HCT116 (cell line): ENCODE measurements around the gene RSRC1. TPM values are rescaled to one million over a fixed set of nuclear protein-coding genes. Genes with fewer than 3 reads are reported as not detected.

Experiments used
- ATAC-seq: fragments of 200-7000 bp; cut with Tn5 transposase; 2 replicates; pipeline ENCODE4 v1.9.1; 2020; ENCODE audit warnings: mild to moderate bottlenecking, moderate library complexity
- BruUV-seq: library from RNA; stranded (reverse); fragments of 400-500 nt; replicated peaks from 2 replicates; lab custom pipeline; 2021; lab: Mats Ljungman, UMichigan
- CTCF ChIA-PET: fragments of 300-600 bp; sonication (Branson Sonifier 250); formaldehyde crosslinking; loops from one replicate; lab custom pipeline; 2021; ENCODE audit warnings: antibody characterized with exemption; lab: Charles Lee
- POLR2A ChIA-PET: fragments of 300-600, 350-600 bp; sonication (Branson Sonifier 250); formaldehyde crosslinking; loops from one replicate; lab custom pipeline; 2021; ENCODE audit warnings: antibody characterized with exemption; lab: Charles Lee
- RAD21 ChIA-PET, 2 experiments: fragments of 300-600 bp; sonication (Branson Sonifier 250); formaldehyde crosslinking; loops; one replicate each; lab custom pipeline; 2023; ENCODE audit warnings: low total read pairs in 2 of 2; ENCODE audit not compliant: uncharacterized antibody in 2 of 2, unreplicated experiment in 2 of 2, low non-redundant PET in 1 of 2; lab: Charles Lee
- DNase-seq: peaks from one replicate; pipeline ENCODE4 v3.0.0-alpha.2; 2010; ENCODE audit warnings: low read depth, low spot score
- H2AFZ ChIP-seq: fragments of 200-600 bp; shearing (Covaris generic), sonication (generic); 2 replicates; pipeline ENCODE4 v1.6.1; 2017; ENCODE audit warnings: low read depth, mixed run types, mixed read lengths, antibody characterized with exemption, low read length; ENCODE audit not compliant: poor library complexity, severe bottlenecking
- H3K27ac ChIP-seq: 2 replicates; pipeline ENCODE4 v1.5.1; 2012; ENCODE audit warnings: low read depth, low read length
- H3K27me3 ChIP-seq: fragments of 200-600 bp; sonication (generic); 2 replicates; pipeline ENCODE4 v1.6.1; 2016; ENCODE audit warnings: mixed run types, low read length, mixed read lengths; ENCODE audit not compliant: insufficient read depth
- H3K36me3 ChIP-seq, 2 experiments: fragments of 200-500 bp in 1 of 2; fragments of 200-600 bp in 1 of 2; sonication (Bioruptor generic) in 1 of 2; sonication (generic) in 1 of 2; 2 replicates each; pipeline versions ENCODE4 v1.5.1 to v1.6.1; 2014 to 2016; ENCODE audit warnings: low read length in 2 of 2, inconsistent platforms in 1 of 2, mixed read lengths in 1 of 2, mixed run types in 1 of 2; ENCODE audit not compliant: insufficient read depth in 2 of 2, control insufficient read depth in 1 of 2
- H3K4me1 ChIP-seq, 2 experiments: fragments of 200-600 bp in 1 of 2; sonication (generic) in 1 of 2; 2 replicates each; pipeline versions ENCODE4 v1.5.1 to v1.6.1; 2012 to 2017; ENCODE audit warnings: low read length in 2 of 2, inconsistent platforms in 1 of 2, mild to moderate bottlenecking in 1 of 2, mixed read lengths in 1 of 2, mixed run types in 1 of 2, moderate library complexity in 1 of 2; ENCODE audit not compliant: insufficient read depth in 2 of 2, control insufficient read depth in 1 of 2
- H3K4me2 ChIP-seq: fragments of 200-600 bp; sonication (generic); 2 replicates; pipeline ENCODE4 v1.6.1; 2017; ENCODE audit warnings: mixed run types, low read length, mixed read lengths
- H3K4me3 ChIP-seq, 2 experiments: fragments of 200-600 bp in 1 of 2; sonication (generic) in 1 of 2; replicated peaks in 1 of 2; 2 replicates each; pipeline ENCODE4 v1.5.1; 2011 to 2016; ENCODE audit warnings: low read length in 2 of 2, control low read depth in 1 of 2, low read depth in 1 of 2, mild to moderate bottlenecking in 1 of 2, mixed read lengths in 1 of 2, mixed run types in 1 of 2
- H3K79me2 ChIP-seq: fragments of 200-600 bp; sonication (generic); 2 replicates; pipeline ENCODE4 v1.6.1; 2017; ENCODE audit warnings: mild to moderate bottlenecking, mixed run types, low read length, moderate library complexity, mixed read lengths; ENCODE audit not compliant: insufficient read depth
- H3K9ac ChIP-seq: fragments of 200-600 bp; sonication (generic); 2 replicates; pipeline ENCODE4 v1.6.1; 2016; ENCODE audit warnings: low read length, mixed read lengths
- H3K9me2 ChIP-seq: fragments of 200-600 bp; sonication (generic), shearing (Covaris generic); 2 replicates; pipeline ENCODE4 v1.6.1; 2017; ENCODE audit warnings: mixed run types, mild to moderate bottlenecking, moderate library complexity; ENCODE audit not compliant: insufficient read depth
- H3K9me3 ChIP-seq, 2 experiments: fragments of 200-500 bp in 1 of 2; fragments of 200-600 bp in 1 of 2; sonication (Bioruptor generic) in 1 of 2; sonication (generic) in 1 of 2; 2 replicates each; pipeline ENCODE4 v1.6.1; 2014 to 2017; ENCODE audit warnings: low read length in 2 of 2, mixed read lengths in 2 of 2, inconsistent platforms in 1 of 2, low read depth in 1 of 2, mild to moderate bottlenecking in 1 of 2, mixed run types in 1 of 2, moderate library complexity in 1 of 2; ENCODE audit not compliant: control insufficient read depth in 1 of 2, insufficient read depth in 1 of 2
- H4K20me1 ChIP-seq: fragments of 200-600 bp; sonication (generic), shearing (Covaris generic); 2 replicates; pipeline ENCODE4 v1.6.1; 2017; ENCODE audit warnings: mixed run types, mild to moderate bottlenecking, moderate library complexity; ENCODE audit not compliant: insufficient read depth
- CBX3 ChIP-seq: IDR thresholded peaks from 2 replicates; pipeline ENCODE4 v1.6.1; 2012; ENCODE audit warnings: low read depth
- CEBPB ChIP-seq: IDR thresholded peaks from 2 replicates; pipeline ENCODE4 v1.6.1; 2012; ENCODE audit warnings: low read depth
- EGR1 ChIP-seq: IDR thresholded peaks from 2 replicates; pipeline ENCODE4 v1.6.1; 2012; ENCODE audit warnings: low read depth
- ELF1 ChIP-seq: IDR thresholded peaks from 2 replicates; pipeline ENCODE4 v1.6.1; 2012; ENCODE audit warnings: low read depth, borderline replicate concordance
- EZH2 ChIP-seq: fragments of 200-600 bp; sonication (generic); IDR thresholded peaks from 2 replicates; pipeline ENCODE4 v1.6.1; 2017; ENCODE audit warnings: antibody characterized with exemption, mixed run types
- FOSL1 ChIP-seq: IDR thresholded peaks from 2 replicates; pipeline ENCODE4 v1.6.1; 2012; ENCODE audit warnings: low read depth
- JUND ChIP-seq: IDR thresholded peaks from 2 replicates; pipeline ENCODE4 v1.6.1; 2012
- MAX ChIP-seq: IDR thresholded peaks from 2 replicates; pipeline ENCODE4 v1.6.1; 2012
- POLR2A ChIP-seq: IDR thresholded peaks from 2 replicates; pipeline ENCODE4 v1.7.0; 2011; ENCODE audit warnings: borderline replicate concordance; ENCODE audit not compliant: insufficient read depth, insufficient read length; ENCODE audit errors: extremely low read depth
- POLR2AphosphoS5 ChIP-seq: IDR thresholded peaks from 2 replicates; pipeline ENCODE4 v1.6.1; 2011; ENCODE audit warnings: mild to moderate bottlenecking, low read depth, low read length, moderate library complexity
- RAD21 ChIP-seq: IDR thresholded peaks from 2 replicates; pipeline ENCODE4 v1.6.1; 2012; ENCODE audit warnings: low read depth, mild to moderate bottlenecking
- REST ChIP-seq: IDR thresholded peaks from 2 replicates; pipeline ENCODE4 v1.6.1; 2012; ENCODE audit warnings: low read depth
- SP1 ChIP-seq: IDR thresholded peaks from 2 replicates; pipeline ENCODE4 v1.6.1; 2012; ENCODE audit warnings: low read depth
- SRF ChIP-seq: IDR thresholded peaks from 2 replicates; pipeline ENCODE4 v1.6.1; 2012; ENCODE audit warnings: low read depth
- TCF7L2 ChIP-seq: IDR thresholded peaks from 2 replicates; pipeline ENCODE4 v1.7.0; 2011; ENCODE audit warnings: borderline replicate concordance, inconsistent platforms; ENCODE audit not compliant: insufficient read depth, insufficient read length; ENCODE audit errors: extremely low read depth
- YY1 ChIP-seq: IDR thresholded peaks from 2 replicates; pipeline ENCODE4 v1.6.1; 2011; ENCODE audit warnings: low read length, low read depth, moderate library complexity, mild to moderate bottlenecking; ENCODE audit not compliant: insufficient replicate concordance; ENCODE audit errors: extremely low read depth
- ZFX ChIP-seq: fragments of 450-650 bp; IDR thresholded peaks from 2 replicates; pipeline ENCODE4 v1.6.1; 2017
- ZNF274 ChIP-seq: fragments of 200-500 bp; sonication (Bioruptor generic); IDR thresholded peaks from 2 replicates; pipeline ENCODE4 v1.6.1; 2014; ENCODE audit warnings: mild to moderate bottlenecking, low read depth, low read length, inconsistent platforms
- intact Hi-C: fragments of 100-400 bp; cut with micrococcal nuclease; formaldehyde crosslinking; loops from 2 replicates; pipeline ENCODE4 v1.10.0; 2022
- total RNA-seq: library from RNA; stranded (reverse); gene quantifications from one replicate; pipeline ENCODE4 v1.2.1, GENCODE V29; 2021; ENCODE audit not compliant: unreplicated experiment

Gene RSRC1
- total RNA-seq, 1 experiment from 2014 or later, result 37.1 TPM

- CTCF ChIA-PET, result interaction anchor here (1.0 kb wide), 1 partner anchor 12 kb away, joined by 3 read pairs; no protein-coding TSS in a partner anchor
- Histone ChIP-seq H3K4me1 (no peaks in the 10 kb centered on the region), H2AFZ (no peak overlapping the region), H3K9me2 (no peaks in the 10 kb centered on the region), H3K79me2 (no peaks in the 10 kb centered on the region), H3K4me2 (no peak overlapping the region), H3K36me3 (no peaks in the 10 kb centered on the region), H4K20me1 (no peaks in the 10 kb centered on the region), H3K27me3 (no peaks in the 10 kb centered on the region), H3K9me3 (no peaks in the 10 kb centered on the region), H3K4me3 (no peak overlapping the region), H3K9ac (no peak overlapping the region), H3K27ac (no peak overlapping the region)
- no TSS peak for BruUV-seq
- TF ChIP-seq SRF (no peak), EZH2 (no peak), CEBPB (no peak), POLR2AphosphoS5 (no peak), POLR2A (no peak)
- no peak for DNase-seq
- intact Hi-C loops, result no loop called here
- POLR2A ChIA-PET, result no interaction called here
- ATAC-seq, result no peak
- RAD21 ChIA-PET, result no interaction called here
Measured at GRCh38 chr3:158384019-158384418, 274.1 kb downstream of the RSRC1 start.

GRCh38 chr3:158395421-158395820, 285.5 kb downstream of the RSRC1 start:
- DNase-seq (no peak), ATAC-seq (no peak)
- Histone ChIP-seq H3K9me2 (no peaks in the 10 kb centered on the region), H3K4me1 (no peaks in the 10 kb centered on the region), H3K36me3 (no peaks in the 10 kb centered on the region), H3K9me3 (0 out of 4 replicates have a peak, but pooled peaks cover 0 to 3% of the 10 kb centered on the region in 2 experiments), H2AFZ (no peak overlapping the region), H4K20me1 (no peaks in the 10 kb centered on the region), H3K9ac (no peak overlapping the region), H3K27ac (no peak overlapping the region), H3K27me3 (no peaks in the 10 kb centered on the region), H3K79me2 (no peaks in the 10 kb centered on the region), H3K4me3 (no peak overlapping the region), H3K4me2 (no peak overlapping the region)
- no TSS peak for BruUV-seq
- ChIA-PET POLR2A (no interaction called here), CTCF (no interaction called here), RAD21 (no interaction called here)
- intact Hi-C loops, result no loop called here
- TF ChIP-seq MAX (no peak), ZNF274 (no peak), REST (no peak), ELF1 (no peak), FOSL1 (no peak), ZFX (no peak), SRF (no peak), TCF7L2 (no peak), YY1 (no peak), RAD21 (no peak), SP1 (no peak), CBX3 (no peak), EGR1 (no peak), CEBPB (no peak), JUND (no peak), POLR2A (no peak)
